NT2/D1 (cell line): ENCODE results near the gene THBS2.
"Not testable (repeated sequence)": the region's sequence is repeated elsewhere in the genome, so short reads cannot be mapped to it uniquely, and the experiment has no call there.

Experiments used
- DNase-seq: peaks from one replicate; pipeline ENCODE4 v3.0.0-alpha.2; 2011; ENCODE audit warnings: low read depth, low spot score
- H3K27me3 ChIP-seq: 2 replicates; pipeline ENCODE4 v1.6.0; 2011; ENCODE audit warnings: mild to moderate bottlenecking; ENCODE audit not compliant: insufficient read length, insufficient read depth
- H3K36me3 ChIP-seq: 2 replicates; pipeline ENCODE4 v1.6.1; 2011; ENCODE audit warnings: mild to moderate bottlenecking, low read length, mixed read lengths; ENCODE audit not compliant: insufficient read depth, insufficient read length
- H3K4me1 ChIP-seq: 2 replicates; pipeline ENCODE4 v1.5.1; 2011; ENCODE audit not compliant: insufficient read depth, insufficient read length
- H3K4me3 ChIP-seq: 2 replicates; pipeline ENCODE4 v1.5.1; 2011; ENCODE audit warnings: low read depth; ENCODE audit not compliant: insufficient read length
- H3K9ac ChIP-seq: 2 replicates; pipeline ENCODE4 v1.6.0; 2011; ENCODE audit warnings: low read depth; ENCODE audit not compliant: insufficient read length
- H3K9me3 ChIP-seq: 2 replicates; pipeline ENCODE4 v1.5.1; 2011; ENCODE audit warnings: mild to moderate bottlenecking, low read length; ENCODE audit not compliant: insufficient read depth
- SUZ12 ChIP-seq: IDR thresholded peaks from 2 replicates; pipeline ENCODE4 v1.6.1; 2011; ENCODE audit not compliant: insufficient read length, insufficient read depth; ENCODE audit errors: extremely low read depth
- YY1 ChIP-seq: IDR thresholded peaks from 2 replicates; pipeline ENCODE4 v1.6.1; 2011; ENCODE audit not compliant: insufficient read length, insufficient read depth
- ZNF274 ChIP-seq: IDR thresholded peaks from 2 replicates; pipeline ENCODE4 v1.6.1; 2011; ENCODE audit warnings: mild to moderate bottlenecking, low read depth, low read length

Gene THBS2

DNA sequence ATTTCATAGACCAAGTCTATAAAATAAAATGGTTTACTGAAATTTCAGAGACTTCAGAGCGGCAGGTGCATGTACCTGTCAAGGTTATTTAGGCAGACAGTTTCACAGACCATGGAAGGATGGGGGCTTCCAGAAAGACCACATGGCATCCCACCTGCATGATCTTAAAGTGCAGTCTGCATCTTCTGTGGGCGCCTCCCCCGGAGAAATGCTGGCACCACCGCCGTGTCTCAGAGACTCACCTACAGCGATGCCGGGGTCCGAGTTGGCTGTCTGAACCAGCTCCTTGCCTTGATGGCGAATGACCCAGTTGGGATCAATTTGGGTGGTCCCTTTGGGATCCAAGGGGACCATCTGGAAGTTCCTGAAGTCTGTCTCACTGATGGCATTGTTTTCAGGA, 30.6 kb downstream of the THBS2 start:
- DNase-seq: no peak
- TF ChIP-seq SUZ12: no peak
- TF ChIP-seq YY1: no peak
- no peak for TF ChIP-seq ZNF274
- no peaks in the 10 kb centered on the region for H3K27me3 ChIP-seq
- peaks cover 14% of the 10 kb centered on the region; the same call in 1 of the 2 replicates for H3K9me3 ChIP-seq
- H3K4me1 ChIP-seq: no peaks in the 10 kb centered on the region
- H3K4me3 ChIP-seq: no peak overlapping the region
- H3K9ac ChIP-seq: no peak overlapping the region
- peaks cover 26% of the 10 kb centered on the region for H3K36me3 ChIP-seq

DNA sequence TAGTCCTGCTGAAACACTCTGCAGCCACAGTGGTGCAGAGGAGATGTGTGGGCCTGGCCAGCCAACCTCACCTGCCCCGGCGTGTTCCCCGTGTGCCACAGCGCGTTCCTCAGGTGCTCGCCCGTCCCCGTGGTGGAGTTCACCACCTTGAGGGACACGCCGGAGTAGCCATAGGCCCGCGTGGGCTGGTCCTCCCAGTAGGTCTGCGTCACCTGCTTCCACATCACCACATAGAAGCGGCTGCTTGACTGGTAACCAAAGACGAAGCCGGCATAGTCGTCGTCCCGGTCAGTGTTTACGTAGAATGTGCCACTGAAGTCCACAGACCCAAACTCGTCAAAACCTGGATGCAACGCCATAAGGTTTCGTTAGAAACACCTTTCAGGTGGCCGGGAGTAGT, 31.5 kb downstream of the THBS2 start:
- H3K9me3 ChIP-seq: peaks cover 14% of the 10 kb centered on the region; the same call in 1 of the 2 replicates
- no peak for DNase-seq
- no peak overlapping the region for H3K4me3 ChIP-seq
- H3K9ac ChIP-seq: no peak overlapping the region
- no peak for TF ChIP-seq YY1
- TF ChIP-seq SUZ12: no peak
- TF ChIP-seq ZNF274: no peak
- no peaks in the 10 kb centered on the region for H3K4me1 ChIP-seq
- H3K36me3 ChIP-seq: peaks cover 21% of the 10 kb centered on the region
- no peaks in the 10 kb centered on the region for H3K27me3 ChIP-seq

DNA sequence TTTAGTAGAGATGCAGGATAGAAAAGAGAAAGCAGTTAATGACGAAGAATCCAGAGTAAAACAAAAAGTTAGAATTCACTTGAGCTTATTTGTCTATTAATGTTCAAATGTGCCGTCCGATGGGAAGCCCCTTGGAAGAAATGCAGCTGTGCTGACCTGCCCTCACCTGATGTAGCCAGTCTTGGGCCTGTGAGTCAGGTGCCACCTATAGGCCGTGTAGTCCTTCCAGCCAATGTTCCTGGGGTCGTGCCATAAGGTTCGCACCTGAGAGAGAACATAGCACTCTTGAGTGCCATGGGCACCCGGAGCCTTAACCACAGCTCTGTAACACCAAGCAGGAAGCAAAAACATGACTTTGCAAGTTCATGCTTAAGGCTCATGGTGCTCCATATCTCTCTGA, 32.4 kb downstream of the THBS2 start:
- Histone ChIP-seq H3K9me3 (peaks cover 14% of the 10 kb centered on the region; the same call in 1 of the 2 replicates), H3K9ac (no peak overlapping the region), H3K4me3 (no peak overlapping the region), H3K27me3 (no peaks in the 10 kb centered on the region), H3K4me1 (no peaks in the 10 kb centered on the region), H3K36me3 (peaks cover 25% of the 10 kb centered on the region)
- TF ChIP-seq SUZ12: no peak
- DNase-seq: no peak

DNA sequence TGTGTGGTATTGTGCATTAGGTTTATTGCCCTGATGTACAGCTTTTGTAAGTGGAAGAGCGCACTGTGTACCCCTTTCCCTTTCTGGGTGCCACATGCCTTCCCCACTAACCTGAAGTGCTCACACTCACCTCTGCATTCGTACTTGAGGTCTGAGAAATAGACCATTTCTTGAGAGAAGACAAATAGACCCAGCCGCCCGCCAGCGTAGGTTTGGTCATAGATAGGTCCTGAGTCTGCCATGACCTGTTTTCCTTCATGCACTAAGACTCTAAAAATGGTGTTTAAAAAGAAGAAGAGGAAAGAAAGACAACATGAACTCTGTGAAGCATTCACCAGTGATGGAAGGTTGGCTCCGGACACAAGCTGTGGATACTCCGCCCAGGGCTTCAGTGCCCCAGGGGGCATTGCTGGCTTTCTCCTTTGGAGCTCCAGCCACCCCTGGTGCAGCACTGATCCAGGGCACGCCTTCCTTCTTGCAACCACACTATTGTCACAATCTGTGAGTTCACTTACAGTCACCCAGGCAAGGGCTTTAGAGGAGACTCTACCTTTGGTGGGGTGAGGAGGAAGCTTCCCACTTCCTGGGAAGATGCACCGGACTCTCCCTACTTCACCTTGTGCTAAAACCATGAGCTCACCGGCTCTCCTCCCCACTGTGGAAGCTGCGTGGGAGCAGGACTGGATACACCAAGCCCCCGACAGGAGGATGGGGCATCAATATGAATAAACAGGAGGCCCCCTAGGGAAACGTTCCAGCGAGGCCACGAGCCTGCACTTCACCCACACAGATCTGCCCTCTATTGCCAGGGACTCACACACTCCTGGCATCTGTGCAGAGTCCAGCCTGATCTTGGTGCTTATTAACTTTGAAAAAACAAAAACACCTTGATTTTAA, 33.3 kb downstream of the THBS2 start:
- DNase-seq: no peak
- Histone ChIP-seq H3K9ac (no peak overlapping the region), H3K9me3 (peaks cover 14% of the 10 kb centered on the region; the same call in 1 of the 2 replicates), H3K4me3 (no peak overlapping the region), H3K36me3 (peaks cover 24% of the 10 kb centered on the region), H3K27me3 (no peaks in the 10 kb centered on the region), H3K4me1 (no peaks in the 10 kb centered on the region)
- TF ChIP-seq YY1 (no peak), SUZ12 (no peak), ZNF274 (no peak)

DNA sequence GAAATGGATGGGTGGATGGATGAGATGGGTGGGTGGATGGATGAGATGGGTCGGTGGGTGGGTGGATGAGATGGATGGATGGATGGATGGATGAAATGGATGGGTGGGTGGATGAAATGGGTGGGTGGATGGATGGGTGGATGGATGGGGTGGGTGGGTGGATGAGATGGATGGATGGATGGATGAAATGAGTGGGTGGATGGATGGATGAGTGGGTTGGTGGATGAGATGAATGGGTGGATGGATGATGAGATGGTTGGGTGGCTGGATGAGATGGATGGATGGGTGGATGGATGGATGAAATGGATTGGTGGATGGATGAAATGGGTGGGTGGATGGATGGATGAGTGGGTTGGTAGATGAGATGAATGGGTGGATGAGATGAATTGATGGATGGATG, 35.7 kb downstream of the THBS2 start:
- H3K36me3 ChIP-seq: peaks cover 15% of the 10 kb centered on the region
- no peak overlapping the region for H3K9ac ChIP-seq
- H3K9me3 ChIP-seq: peaks cover 12% of the 10 kb centered on the region; the same call in 1 of the 2 replicates
- no peak overlapping the region for H3K4me3 ChIP-seq
- no peaks in the 10 kb centered on the region for H3K27me3 ChIP-seq
- TF ChIP-seq SUZ12 (no peak), ZNF274 (no peak), YY1 (no peak)
- H3K4me1 ChIP-seq: no peaks in the 10 kb centered on the region
- no peak for DNase-seq

DNA sequence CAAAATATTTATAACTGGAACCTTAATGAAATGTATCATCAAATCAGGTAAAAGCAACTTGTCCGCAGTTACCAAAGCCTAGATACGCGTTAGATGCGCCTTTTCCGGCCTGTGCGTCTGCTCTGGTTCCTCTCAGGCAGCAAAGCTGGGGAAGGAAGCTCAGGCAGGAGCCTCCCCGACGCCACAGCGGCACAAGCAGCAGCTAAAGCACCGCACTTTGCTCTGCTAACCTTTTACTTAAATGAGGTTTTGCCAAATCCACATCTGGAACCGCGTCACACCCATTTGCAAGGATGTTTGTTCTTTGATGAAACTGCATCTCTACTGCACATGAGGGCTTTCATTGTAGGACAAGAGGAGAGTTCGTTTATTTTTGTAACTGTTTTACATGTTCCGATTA, 36.8 kb downstream of the THBS2 start:
- no peak overlapping the region for H3K4me3 ChIP-seq
- H3K9me3 ChIP-seq: 0 out of 2 replicates have a peak, but pooled peaks cover under 1% of the 10 kb centered on the region
- no peaks in the 10 kb centered on the region for H3K27me3 ChIP-seq
- H3K4me1 ChIP-seq: no peaks in the 10 kb centered on the region
- H3K36me3 ChIP-seq: peaks cover 10% of the 10 kb centered on the region
- no peak overlapping the region for H3K9ac ChIP-seq
- no peak for DNase-seq
- TF ChIP-seq SUZ12 (no peak), ZNF274 (no peak), YY1 (no peak)

DNA sequence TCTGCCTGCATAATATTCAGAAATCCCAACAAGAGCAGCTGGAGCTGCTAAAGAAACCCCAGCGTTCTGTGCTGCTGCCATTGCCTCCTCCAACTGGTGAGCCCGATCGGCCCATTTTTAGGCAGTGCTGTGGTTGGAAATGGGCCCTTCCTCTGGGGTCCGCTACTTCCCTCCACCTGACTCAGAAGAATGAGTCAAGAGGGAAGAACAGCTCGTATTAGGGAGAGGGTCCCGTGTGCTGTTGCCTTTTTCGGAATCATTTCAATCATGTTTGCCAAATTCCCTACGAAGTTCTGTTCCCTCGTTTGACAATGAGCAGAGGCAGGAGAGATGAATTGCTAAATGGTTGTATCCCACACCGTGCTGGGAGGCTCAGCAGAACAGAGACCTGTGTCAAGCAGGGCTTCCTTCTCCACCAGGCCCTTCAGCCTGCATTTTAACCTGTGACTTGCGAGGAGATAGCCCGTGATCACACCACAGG, 38.4 kb downstream of the THBS2 start:
- Histone ChIP-seq H3K4me1 (no peaks in the 10 kb centered on the region), H3K9ac (no peak overlapping the region), H3K36me3 (peaks cover 10% of the 10 kb centered on the region), H3K9me3 (no peaks in the 10 kb centered on the region), H3K27me3 (no peaks in the 10 kb centered on the region), H3K4me3 (no peak overlapping the region)
- TF ChIP-seq SUZ12 (no peak), YY1 (no peak), ZNF274 (no peak)
- DNase-seq: no peak

DNA sequence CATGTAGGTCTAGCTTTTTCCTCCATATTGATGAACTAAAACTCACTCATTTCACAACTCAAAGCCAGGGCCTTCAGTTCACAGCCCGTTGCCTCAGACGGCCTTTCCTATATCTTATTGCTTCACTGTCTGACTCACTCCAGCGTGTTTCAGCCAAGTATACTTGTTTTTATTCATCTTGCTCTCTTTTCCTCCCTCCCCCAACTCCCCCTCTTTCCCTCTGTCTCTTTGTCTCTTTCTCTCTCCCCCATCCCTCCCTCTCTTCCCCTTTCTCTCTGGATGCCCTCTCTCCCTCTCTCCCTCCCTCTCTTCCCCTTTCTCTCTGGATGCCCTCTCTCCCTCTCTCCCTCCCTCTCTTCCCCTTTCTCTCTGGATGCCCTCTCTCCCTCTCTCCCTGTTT, 38.9 kb downstream of the THBS2 start:
- H3K4me3 ChIP-seq, H3K9me3 ChIP-seq, H3K36me3 ChIP-seq, DNase-seq, H3K27me3 ChIP-seq, H3K4me1 ChIP-seq, H3K9ac ChIP-seq: not testable (repeated sequence)
